ENCODE results near the gene KRT10.

DNA sequence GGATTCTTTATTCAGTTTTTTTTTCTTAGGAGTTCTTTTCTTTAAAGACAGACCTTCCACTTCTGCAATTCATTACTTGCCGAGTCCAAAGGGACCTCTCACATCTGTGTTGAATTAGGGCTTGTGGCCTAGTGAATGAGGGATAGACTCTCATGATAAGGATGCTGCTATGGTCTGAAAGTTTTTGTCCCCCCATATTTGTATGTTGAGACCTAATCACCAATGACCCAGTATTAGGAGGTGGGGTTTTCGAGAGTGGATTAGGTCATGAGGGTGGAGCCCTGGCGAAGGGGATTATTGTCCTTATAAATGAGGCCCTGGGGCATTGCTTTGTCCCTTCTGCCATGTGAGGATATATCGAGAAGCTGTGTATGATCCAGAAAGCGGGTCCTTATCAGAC, 35.1 kb upstream of the KRT10 start:
- no peak for TF ChIP-seq POLR2A (IDR thresholded peaks at IDR 0.05)
- TF ChIP-seq, protein P1, sequence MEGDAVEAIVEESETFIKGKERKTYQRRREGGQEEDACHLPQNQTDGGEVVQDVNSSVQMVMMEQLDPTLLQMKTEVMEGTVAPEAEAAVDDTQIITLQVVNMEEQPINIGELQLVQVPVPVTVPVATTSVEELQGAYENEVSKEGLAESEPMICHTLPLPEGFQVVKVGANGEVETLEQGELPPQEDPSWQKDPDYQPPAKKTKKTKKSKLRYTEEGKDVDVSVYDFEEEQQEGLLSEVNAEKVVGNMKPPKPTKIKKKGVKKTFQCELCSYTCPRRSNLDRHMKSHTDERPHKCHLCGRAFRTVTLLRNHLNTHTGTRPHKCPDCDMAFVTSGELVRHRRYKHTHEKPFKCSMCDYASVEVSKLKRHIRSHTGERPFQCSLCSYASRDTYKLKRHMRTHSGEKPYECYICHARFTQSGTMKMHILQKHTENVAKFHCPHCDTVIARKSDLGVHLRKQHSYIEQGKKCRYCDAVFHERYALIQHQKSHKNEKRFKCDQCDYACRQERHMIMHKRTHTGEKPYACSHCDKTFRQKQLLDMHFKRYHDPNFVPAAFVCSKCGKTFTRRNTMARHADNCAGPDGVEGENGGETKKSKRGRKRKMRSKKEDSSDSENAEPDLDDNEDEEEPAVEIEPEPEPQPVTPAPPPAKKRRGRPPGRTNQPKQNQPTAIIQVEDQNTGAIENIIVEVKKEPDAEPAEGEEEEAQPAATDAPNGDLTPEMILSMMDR (IDR thresholded peaks at IDR 0.05), result no peak
